Aortic smooth muscle cell (primary cell): ENCODE measurements around the gene POU2AF1. TPM values are rescaled to one million over a fixed set of nuclear protein-coding genes. Genes with fewer than 3 reads are reported as not detected.

Source experiments
- total RNA-seq: library from RNA; depleted of rRNA; stranded (reverse); fragments of >200 nt; gene quantifications from 2 replicates; pipeline ENCODE4 v1.2.3, GENCODE V29; 2014

The POU2AF1 gene
- total RNA-seq, result not detected in 2 replicates

DNA sequence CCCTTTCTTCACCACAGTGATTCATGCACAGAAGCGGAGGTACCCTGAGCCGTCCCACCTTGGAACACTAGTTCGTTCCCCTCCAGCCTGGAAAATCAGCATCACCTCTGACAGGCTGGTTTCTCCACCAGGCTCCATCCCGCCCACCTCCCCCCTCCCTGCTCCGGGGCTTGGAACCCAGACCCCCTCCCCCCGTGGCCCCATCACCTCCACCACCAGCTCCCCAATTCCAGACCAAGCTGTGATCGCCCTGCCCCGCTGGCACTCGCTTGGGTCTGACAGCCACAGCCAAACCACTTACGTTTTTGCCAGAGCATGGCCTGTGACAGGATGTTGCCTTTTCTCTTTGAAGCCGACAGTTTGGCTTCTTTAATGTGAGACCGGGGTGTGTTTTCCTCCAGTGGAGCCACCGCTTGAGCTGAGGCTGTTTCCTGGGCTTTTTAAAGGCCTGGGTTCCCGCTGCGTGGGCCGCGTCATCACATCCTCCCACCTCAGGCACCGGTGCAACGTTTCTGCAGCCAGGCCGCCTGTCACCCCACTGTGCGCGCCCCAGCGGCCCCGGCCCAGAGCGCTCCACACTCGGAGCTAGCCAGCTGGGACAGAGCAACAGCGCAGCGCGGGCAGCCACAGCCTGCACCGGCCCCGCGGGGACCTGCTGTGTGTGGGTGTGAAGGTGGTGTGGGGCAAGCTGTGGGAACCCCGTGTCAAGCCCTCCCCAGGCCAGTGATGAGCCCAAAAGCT lies at the start of gene POU2AF1:
Gene POU2AF1, minus strand, starts transcription at position 415 of the 741 bp plus-strand sequence. Its CDS starts 98 bp downstream, at position 317.

Other genes with a start within 250 kb of the POU2AF1 start
- not detected in 2 replicates for gene POU2AF2, start 133.6 kb downstream of the POU2AF1 start, total RNA-seq
- not detected in 2 replicates for gene POU2AF3, start 80.7 kb downstream of the POU2AF1 start, total RNA-seq
- gene BTG4, start 133.1 kb upstream of the POU2AF1 start, total RNA-seq, result not detected in 2 replicates
- gene HOATZ, start 135.5 kb upstream of the POU2AF1 start, total RNA-seq, result not detected in 2 replicates
- 9.4 and 27.1 TPM in 2 replicates for gene LAYN, start 161.4 kb upstream of the POU2AF1 start, total RNA-seq
- gene SIK2, start 223.2 kb upstream of the POU2AF1 start, total RNA-seq, result 6.6 and 8.3 TPM in 2 replicates